GM18499 (cell line): ENCODE data around the gene PRSS3.
"Not testable (repeated sequence)": the region's sequence is repeated elsewhere in the genome, so short reads cannot be mapped to it uniquely, and the experiment has no call there.

Experiments used
- ATAC-seq: cut with Tn5 transposase; IDR thresholded peaks from one replicate; pipeline ENCODE4 v1.9.1; 2021; ENCODE audit warnings: moderate number of reproducible peaks; ENCODE audit not compliant: insufficient read depth, unreplicated experiment

PRSS3 gene

GRCh38 chr9:33782395-33783152, 12.8 kb upstream of the PRSS3 start:
- no peak for ATAC-seq

- ATAC-seq, result no peak
Measured at GRCh38 chr9:33785914-33786313, 9.4 kb upstream of the PRSS3 start.

- ATAC-seq, result no peak
Measured at GRCh38 chr9:33786681-33787080, 8.7 kb upstream of the PRSS3 start.

- no peak for ATAC-seq
Measured at GRCh38 chr9:33787839-33788238, 7.5 kb upstream of the PRSS3 start.

GRCh38 chr9:33789429-33789828, 5.9 kb upstream of the PRSS3 start:
- ATAC-seq, result not testable (repeated sequence)

- ATAC-seq, result no peak
Measured at GRCh38 chr9:33791117-33791516, 4.2 kb upstream of the PRSS3 start.

- ATAC-seq, result not testable (repeated sequence)
Measured at GRCh38 chr9:33793496-33793895, 1.9 kb upstream of the PRSS3 start.

GRCh38 chr9:33794560-33794959, 801 bp upstream of the PRSS3 start:
- ATAC-seq, result no peak

GRCh38 chr9:33795819-33796218, 458 bp downstream of the PRSS3 start:
- ATAC-seq, result no peak

GRCh38 chr9:33796679-33797078, 1.3 kb downstream of the PRSS3 start:
- ATAC-seq, result not testable (repeated sequence)

- no peak for ATAC-seq
Measured at GRCh38 chr9:33797837-33798236, 2.5 kb downstream of the PRSS3 start.

GRCh38 chr9:33798545-33798944, 3.2 kb downstream of the PRSS3 start:
- no peak for ATAC-seq

GRCh38 chr9:33799928-33800704, 4.8 kb downstream of the PRSS3 start:
- no peak for ATAC-seq

GRCh38 chr9:33800886-33801285, 5.5 kb downstream of the PRSS3 start:
- no peak for ATAC-seq

- ATAC-seq, result not testable (repeated sequence)
Measured at GRCh38 chr9:33801943-33802500, 6.7 kb downstream of the PRSS3 start.

GRCh38 chr9:33804196-33804595, 8.8 kb downstream of the PRSS3 start:
- ATAC-seq, result not testable (repeated sequence)

GRCh38 chr9:33807156-33807555, 11.8 kb downstream of the PRSS3 start:
- ATAC-seq, result not testable (repeated sequence)

GRCh38 chr9:33808979-33809322, 13.6 kb downstream of the PRSS3 start:
- not testable (repeated sequence) for ATAC-seq

GRCh38 chr9:33809506-33809905, 14.1 kb downstream of the PRSS3 start:
- no peak for ATAC-seq

- peak; percentile 23 for ATAC-seq
Measured at GRCh38 chr9:33813712-33814641, 18.6 kb downstream of the PRSS3 start.
